Measurements from ENCODE around the gene A2M. TPM values are rescaled to one million over a fixed set of nuclear protein-coding genes. Genes with fewer than 3 reads are reported as not detected.
A peak's percentile ranks its signal among the peaks of the same experiment; 100 is the strongest.

The A2M gene
- polyA plus RNA-seq, 1 donor, result 74.4 TPM

DNA sequence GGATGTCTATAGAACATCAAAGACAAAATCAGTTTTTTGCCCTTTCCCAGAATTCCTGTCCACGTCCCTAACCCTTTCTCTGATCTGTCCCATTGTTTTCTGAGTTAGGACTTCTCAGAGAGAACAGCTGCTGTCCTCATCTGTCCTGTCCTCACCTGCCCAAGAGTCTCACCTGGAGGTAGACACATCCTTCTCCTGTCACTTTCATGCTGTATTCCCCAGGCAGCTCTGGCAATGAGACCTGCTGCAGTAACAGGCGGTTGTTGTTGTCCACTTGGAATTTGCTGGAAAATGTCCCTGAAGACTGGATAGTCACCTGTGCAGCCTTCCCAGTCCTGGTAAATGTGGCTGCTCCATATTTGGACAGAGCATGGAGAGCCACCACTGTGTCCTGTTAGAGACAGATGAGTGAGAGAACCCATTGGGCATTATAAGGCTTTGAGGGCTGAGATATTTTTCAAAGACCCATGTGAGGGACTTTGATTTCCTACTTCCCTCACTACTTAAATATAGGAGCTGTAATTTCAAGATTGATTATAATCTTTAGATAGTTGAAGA, 43.2 kb downstream of the A2M start:
- Histone ChIP-seq H3K9me3 (ENCODE audit: control insufficient read depth, low read depth, low read length) (no peaks in the 10 kb centered on the region), H3K27me3 (ENCODE audit: control insufficient read depth, insufficient read depth, low read length) (no peaks in the 10 kb centered on the region), H3K27ac (ENCODE audit: low read length) (peak overlapping the region; percentile 83), H3K36me3 (ENCODE audit: control insufficient read depth, insufficient read depth, low read length) (no peaks in the 10 kb centered on the region), H3K4me1 (ENCODE audit: control insufficient read depth, insufficient read depth, low read length) (peaks cover 16% of the 10 kb centered on the region), H3K4me3 (ENCODE audit: low read length) (no peak overlapping the region)
- no CpG with 5 or more reads among the region's 2 CpGs for WGBS (ENCODE audit: insufficient coverage, low lambda C conversion rate)
- DNase-seq, result peak in 1 of 2 donors; percentile 24

DNA sequence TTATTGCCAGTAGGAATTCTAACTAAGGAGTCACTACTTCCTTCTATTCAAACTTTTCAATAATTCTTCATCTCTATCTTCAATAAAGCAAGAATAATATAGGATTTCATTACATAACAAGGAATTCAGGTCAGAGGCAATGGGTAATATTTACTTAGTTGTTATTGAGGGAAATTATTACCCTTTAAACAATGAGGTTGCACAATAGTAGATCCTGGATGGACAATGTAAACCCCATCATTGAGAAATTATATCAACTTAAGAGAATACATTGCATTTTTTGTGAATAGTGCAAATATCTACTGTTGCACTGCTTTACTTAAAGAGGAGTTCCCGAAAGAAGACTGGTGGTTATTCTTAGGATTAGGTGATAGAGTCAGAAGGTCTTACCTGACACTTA, 43.8 kb downstream of the A2M start:
- peaks cover 16% of the 10 kb centered on the region for H3K4me1 ChIP-seq (ENCODE audit: control insufficient read depth, insufficient read depth, low read length)
- no peaks in the 10 kb centered on the region for H3K27me3 ChIP-seq (ENCODE audit: control insufficient read depth, insufficient read depth, low read length)
- no peak for DNase-seq
- no peaks in the 10 kb centered on the region for H3K36me3 ChIP-seq (ENCODE audit: control insufficient read depth, insufficient read depth, low read length)
- WGBS (ENCODE audit: insufficient coverage, low lambda C conversion rate), result no CpG with 5 or more reads among the region's 1 CpG
- peak overlapping the region; percentile 83 for H3K27ac ChIP-seq (ENCODE audit: low read length)
- H3K9me3 ChIP-seq (ENCODE audit: control insufficient read depth, low read depth, low read length), result no peaks in the 10 kb centered on the region
- H3K4me3 ChIP-seq (ENCODE audit: low read length), result no peak overlapping the region

DNA sequence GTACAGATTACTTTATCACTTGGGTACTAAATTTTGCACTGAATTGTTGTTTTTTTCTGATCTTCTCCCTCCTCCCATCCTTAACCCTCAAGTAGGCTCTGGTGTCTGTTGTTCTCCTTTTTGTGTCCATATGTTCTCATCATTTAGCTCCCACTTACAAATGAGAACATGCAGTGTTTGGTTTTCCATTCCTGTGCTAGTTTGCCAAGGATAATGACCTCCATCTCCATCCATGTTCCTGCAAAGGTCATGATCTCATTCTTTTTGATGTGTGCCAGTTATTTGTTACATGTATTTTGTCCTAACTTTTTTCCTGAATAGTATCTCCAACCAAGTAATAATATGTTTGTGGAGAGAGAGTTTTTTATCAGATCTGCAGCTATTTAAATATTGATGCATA, 44.2 kb downstream of the A2M start:
- Histone ChIP-seq H3K27ac (ENCODE audit: low read length) (no peak overlapping the region), H3K4me1 (ENCODE audit: control insufficient read depth, insufficient read depth, low read length) (peaks cover 19% of the 10 kb centered on the region), H3K36me3 (ENCODE audit: control insufficient read depth, insufficient read depth, low read length) (no peaks in the 10 kb centered on the region), H3K9me3 (ENCODE audit: control insufficient read depth, low read depth, low read length) (no peaks in the 10 kb centered on the region), H3K27me3 (ENCODE audit: control insufficient read depth, insufficient read depth, low read length) (no peaks in the 10 kb centered on the region), H3K4me3 (ENCODE audit: low read length) (no peak overlapping the region)
- DNase-seq, result no peak

DNA sequence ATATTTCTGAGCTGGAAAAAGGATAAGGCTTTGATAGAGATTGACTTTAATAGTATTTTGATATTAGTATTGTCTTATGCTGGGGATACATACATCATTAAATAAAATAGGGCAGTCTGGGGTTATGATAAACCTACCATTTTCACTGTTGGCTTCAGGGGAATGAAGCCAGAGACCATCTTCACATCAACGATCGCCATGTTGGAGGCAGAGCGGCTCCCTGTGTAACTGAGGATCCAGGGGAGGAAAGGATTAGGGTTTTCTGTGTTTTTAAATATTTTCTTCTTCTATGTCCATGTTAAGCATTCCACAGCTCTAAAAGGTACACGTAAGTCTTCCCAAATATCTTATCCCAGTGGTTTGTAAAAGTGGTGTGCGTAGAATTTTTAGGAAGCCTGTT, 45.4 kb downstream of the A2M start:
- peaks cover 31% of the 10 kb centered on the region for H3K4me1 ChIP-seq (ENCODE audit: control insufficient read depth, insufficient read depth, low read length)
- H3K27me3 ChIP-seq (ENCODE audit: control insufficient read depth, insufficient read depth, low read length), result no peaks in the 10 kb centered on the region
- 100% methylated on average over 2 of the region's 5 CpGs for WGBS (ENCODE audit: insufficient coverage, low lambda C conversion rate)
- no peak overlapping the region for H3K27ac ChIP-seq (ENCODE audit: low read length)
- H3K4me3 ChIP-seq (ENCODE audit: low read length), result no peak overlapping the region
- H3K36me3 ChIP-seq (ENCODE audit: control insufficient read depth, insufficient read depth, low read length), result no peaks in the 10 kb centered on the region
- DNase-seq, result no peak
- peaks cover 1% of the 10 kb centered on the region for H3K9me3 ChIP-seq (ENCODE audit: control insufficient read depth, low read depth, low read length)

DNA sequence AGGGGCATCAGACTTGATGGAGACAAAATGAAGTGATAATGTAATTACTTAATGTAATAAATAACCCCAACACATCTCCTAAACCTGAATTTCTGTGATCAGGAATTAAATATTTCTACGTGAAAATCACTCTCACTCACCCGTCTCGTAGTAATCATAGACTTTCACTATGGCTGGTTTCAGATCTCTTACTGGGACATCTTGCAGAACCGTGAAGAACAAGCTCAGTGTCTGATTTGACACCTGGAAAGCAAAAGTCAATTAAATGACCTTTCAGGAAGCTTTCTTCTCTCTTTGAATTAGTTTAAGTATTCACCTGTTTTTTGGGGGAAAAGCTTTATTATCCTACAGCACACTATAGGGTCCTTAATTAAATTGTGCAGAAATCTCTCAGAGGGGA, 47.1 kb downstream of the A2M start:
- Histone ChIP-seq H3K9me3 (ENCODE audit: control insufficient read depth, low read depth, low read length) (peaks cover 7% of the 10 kb centered on the region), H3K4me1 (ENCODE audit: control insufficient read depth, insufficient read depth, low read length) (peaks cover 35% of the 10 kb centered on the region), H3K27me3 (ENCODE audit: control insufficient read depth, insufficient read depth, low read length) (no peaks in the 10 kb centered on the region), H3K36me3 (ENCODE audit: control insufficient read depth, insufficient read depth, low read length) (no peaks in the 10 kb centered on the region), H3K27ac (ENCODE audit: low read length) (no peak overlapping the region), H3K4me3 (ENCODE audit: low read length) (no peak overlapping the region)
- 90% methylated on average over 3 of the region's 4 CpGs for WGBS (ENCODE audit: insufficient coverage, low lambda C conversion rate)
- no peak for DNase-seq

DNA sequence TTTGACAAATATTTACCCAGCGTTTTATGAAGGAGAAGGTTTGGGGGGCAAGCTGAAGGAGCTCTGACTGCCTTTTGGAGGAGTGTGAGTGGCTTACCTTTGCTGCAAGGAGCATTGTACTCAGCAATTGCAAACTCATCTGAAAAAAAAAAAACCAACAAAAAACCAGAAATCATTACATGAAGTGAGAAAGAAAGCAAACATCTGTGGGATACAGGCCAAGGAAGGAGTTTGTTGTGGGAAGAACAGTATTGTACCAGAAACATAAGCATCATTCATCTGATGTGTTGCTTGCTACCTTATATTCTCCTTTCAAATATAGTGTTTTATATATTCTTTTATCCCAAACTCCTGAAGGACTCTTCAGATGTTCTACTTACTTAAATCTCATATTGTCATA, 47.6 kb downstream of the A2M start:
- Histone ChIP-seq H3K27me3 (ENCODE audit: control insufficient read depth, insufficient read depth, low read length) (no peaks in the 10 kb centered on the region), H3K4me3 (ENCODE audit: low read length) (no peak overlapping the region), H3K36me3 (ENCODE audit: control insufficient read depth, insufficient read depth, low read length) (no peaks in the 10 kb centered on the region), H3K4me1 (ENCODE audit: control insufficient read depth, insufficient read depth, low read length) (peaks cover 33% of the 10 kb centered on the region), H3K9me3 (ENCODE audit: control insufficient read depth, low read depth, low read length) (peaks cover 7% of the 10 kb centered on the region), H3K27ac (ENCODE audit: low read length) (no peak overlapping the region)
- WGBS (ENCODE audit: insufficient coverage, low lambda C conversion rate), result no CpG with 5 or more reads among the region's 1 CpG
- DNase-seq, result no peak

DNA sequence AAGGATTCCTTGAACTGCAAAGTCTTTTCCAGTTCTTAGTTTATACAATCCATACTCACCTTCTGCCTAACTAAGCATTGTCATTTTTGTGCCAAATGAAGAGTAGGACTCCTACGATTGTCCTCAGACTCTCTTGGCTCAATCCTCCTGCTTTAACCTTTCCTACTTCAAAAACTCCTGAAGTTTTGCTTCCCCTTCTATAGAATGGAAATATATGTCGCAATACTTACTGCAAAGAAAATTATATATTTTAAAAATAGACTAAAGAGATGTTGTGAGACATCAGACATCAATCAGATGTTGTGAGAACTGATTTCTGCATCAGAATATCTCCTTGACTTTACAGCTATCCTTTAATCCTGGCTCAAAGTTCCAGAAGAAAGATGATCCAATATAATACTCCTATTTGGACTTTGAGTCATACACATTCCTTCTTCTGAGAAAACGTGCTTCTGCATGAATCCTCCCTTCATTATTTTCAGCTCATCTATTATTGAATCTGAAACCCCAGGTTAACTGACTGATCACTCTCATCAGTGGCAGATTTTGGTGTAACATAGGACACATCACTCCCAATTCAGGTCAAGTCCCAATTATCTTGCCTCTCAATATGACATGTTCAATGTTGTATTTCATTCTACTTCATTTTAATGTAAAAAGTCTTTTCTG, 48.8 kb downstream of the A2M start:
- Histone ChIP-seq H3K27ac (ENCODE audit: low read length) (no peak overlapping the region), H3K36me3 (ENCODE audit: control insufficient read depth, insufficient read depth, low read length) (no peaks in the 10 kb centered on the region), H3K4me1 (ENCODE audit: control insufficient read depth, insufficient read depth, low read length) (peaks cover 24% of the 10 kb centered on the region), H3K4me3 (ENCODE audit: low read length) (no peak overlapping the region), H3K27me3 (ENCODE audit: control insufficient read depth, insufficient read depth, low read length) (no peaks in the 10 kb centered on the region), H3K9me3 (ENCODE audit: control insufficient read depth, low read depth, low read length) (peaks cover 7% of the 10 kb centered on the region)
- 63% methylated on average over 2 of the region's 3 CpGs for WGBS (ENCODE audit: insufficient coverage, low lambda C conversion rate)
- peak in 1 of 2 donors; percentile 21 for DNase-seq

DNA sequence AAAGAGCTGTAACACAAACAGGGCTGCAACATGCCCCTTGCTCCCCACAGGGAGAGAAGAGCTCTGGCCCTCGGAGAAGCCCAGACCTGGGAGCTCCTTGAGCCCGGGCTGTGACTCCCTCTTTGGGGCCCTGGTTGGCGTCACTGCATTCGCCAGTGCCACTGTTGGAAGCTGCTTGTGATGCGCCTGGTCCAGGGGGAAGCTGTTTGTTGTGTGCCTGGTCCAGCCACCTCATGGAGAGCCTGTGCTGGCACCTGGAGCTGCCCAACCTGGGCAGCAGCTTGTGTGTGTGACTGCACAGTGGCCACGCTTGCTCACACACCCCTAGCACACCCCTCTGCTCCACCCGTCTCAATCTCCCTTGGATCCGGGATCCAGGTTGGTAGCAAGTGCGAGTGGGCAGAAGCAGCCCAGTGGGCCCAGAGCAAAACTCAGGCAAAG, 49.5 kb downstream of the A2M start:
- no peak for DNase-seq
- H3K9me3 ChIP-seq (ENCODE audit: control insufficient read depth, low read depth, low read length), result peaks cover 7% of the 10 kb centered on the region
- no peak overlapping the region for H3K27ac ChIP-seq (ENCODE audit: low read length)
- no peak overlapping the region for H3K4me3 ChIP-seq (ENCODE audit: low read length)
- no peaks in the 10 kb centered on the region for H3K27me3 ChIP-seq (ENCODE audit: control insufficient read depth, insufficient read depth, low read length)
- peaks cover 24% of the 10 kb centered on the region for H3K4me1 ChIP-seq (ENCODE audit: control insufficient read depth, insufficient read depth, low read length)
- WGBS (ENCODE audit: insufficient coverage, low lambda C conversion rate), result no CpG with 5 or more reads among the region's 9 CpGs
- H3K36me3 ChIP-seq (ENCODE audit: control insufficient read depth, insufficient read depth, low read length), result no peaks in the 10 kb centered on the region

DNA sequence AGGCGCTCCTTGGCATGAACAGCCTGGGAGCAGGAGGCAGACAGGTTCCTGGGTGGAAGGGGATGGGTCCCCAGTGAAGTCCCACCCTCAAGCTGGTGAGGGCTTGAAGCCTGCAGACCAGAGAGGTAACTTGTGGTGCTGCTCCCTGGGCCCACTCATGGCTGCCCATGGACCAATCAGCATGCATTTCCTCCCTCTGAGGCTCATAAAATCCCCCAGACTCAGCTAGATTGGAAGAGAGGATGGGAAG, 50.2 kb downstream of the A2M start:
- H3K4me1 ChIP-seq (ENCODE audit: control insufficient read depth, insufficient read depth, low read length), result peaks cover 24% of the 10 kb centered on the region
- peak overlapping the region; percentile 95 for H3K4me3 ChIP-seq (ENCODE audit: low read length)
- no peaks in the 10 kb centered on the region for H3K27me3 ChIP-seq (ENCODE audit: control insufficient read depth, insufficient read depth, low read length)
- peak overlapping the region; percentile 1 for H3K27ac ChIP-seq (ENCODE audit: low read length)
- peaks cover 7% of the 10 kb centered on the region for H3K9me3 ChIP-seq (ENCODE audit: control insufficient read depth, low read depth, low read length)
- WGBS (ENCODE audit: insufficient coverage, low lambda C conversion rate), result no CpG with 5 or more reads among the region's 1 CpG
- DNase-seq, result no peak
- no peaks in the 10 kb centered on the region for H3K36me3 ChIP-seq (ENCODE audit: control insufficient read depth, insufficient read depth, low read length)

DNA sequence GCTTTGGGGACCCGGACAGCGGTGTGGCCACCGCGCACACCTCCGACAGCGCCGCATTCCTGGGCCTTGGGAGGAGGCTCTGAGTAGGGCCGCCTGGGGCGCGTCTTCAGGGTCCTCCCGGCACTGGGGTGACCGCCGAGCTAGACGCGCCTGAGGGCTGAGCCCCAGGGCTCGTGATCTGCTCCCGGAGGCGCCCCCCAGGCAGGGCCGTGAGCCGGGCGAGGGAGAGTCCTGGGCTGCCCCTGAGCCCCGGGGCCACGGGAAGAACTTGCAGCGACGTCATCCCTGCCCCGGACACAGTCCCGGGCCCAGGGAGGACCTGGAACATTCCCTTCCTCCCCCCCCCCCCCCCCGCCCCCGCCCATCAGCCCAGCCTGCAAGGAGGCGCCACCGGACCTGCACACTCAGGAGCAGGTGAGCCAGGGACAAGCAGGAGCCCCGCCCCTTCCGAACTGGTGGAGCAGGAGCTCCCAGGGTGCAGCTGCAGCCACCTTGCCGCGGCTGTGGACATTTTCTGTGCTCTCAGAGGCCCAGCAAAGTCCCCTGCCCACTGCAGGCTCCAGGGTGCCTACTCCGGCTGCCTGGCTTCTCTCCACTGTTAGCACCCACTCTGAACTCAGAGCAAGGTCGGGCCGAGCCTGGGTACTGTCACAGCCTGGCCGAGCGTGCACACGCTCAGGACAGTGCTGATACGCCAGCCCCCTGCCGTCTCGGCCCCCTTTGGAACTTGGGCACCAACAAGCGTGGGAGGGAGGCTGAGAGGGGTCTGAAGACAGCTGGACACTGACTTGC, 50.7 kb downstream of the A2M start:
- no CpG with 5 or more reads among the region's 45 CpGs for WGBS (ENCODE audit: insufficient coverage, low lambda C conversion rate)
- Histone ChIP-seq H3K27ac (ENCODE audit: low read length) (peak overlapping the region; percentile 100), H3K27me3 (ENCODE audit: control insufficient read depth, insufficient read depth, low read length) (no peaks in the 10 kb centered on the region), H3K4me3 (ENCODE audit: low read length) (peak overlapping the region; percentile 95), H3K9me3 (ENCODE audit: control insufficient read depth, low read depth, low read length) (peaks cover 7% of the 10 kb centered on the region), H3K4me1 (ENCODE audit: control insufficient read depth, insufficient read depth, low read length) (peaks cover 24% of the 10 kb centered on the region), H3K36me3 (ENCODE audit: control insufficient read depth, insufficient read depth, low read length) (no peaks in the 10 kb centered on the region)
- peak; percentile 78 to 92 for DNase-seq
